Measurements from ENCODE around the gene MSL2.

- TF ChIP-seq CTCF (IDR thresholded peaks at IDR 0.05 in 8 of 11, conservative IDR thresholded peaks at IDR 0.05 in 3 of 11), result no peak
- no peak for TF ChIP-seq POLR2A (IDR thresholded peaks at IDR 0.05)
- TF ChIP-seq POLR2AphosphoS5 (IDR thresholded peaks at IDR 0.05), result no peak
Observed at GRCh38 chr3:136189859-136190617, 6.1 kb downstream of the MSL2 start.
